SIG-M5 (cell line): ENCODE data around the gene SCRT2.
"Not testable (repeated sequence)": the region's sequence is repeated elsewhere in the genome, so short reads cannot be mapped to it uniquely, and the experiment has no call there.

ENCODE experiments used
- DNase-seq: peaks from one replicate; lab custom pipeline; 2025; lab: John Stamatoyannopoulos, UW

The SCRT2 gene

DNA sequence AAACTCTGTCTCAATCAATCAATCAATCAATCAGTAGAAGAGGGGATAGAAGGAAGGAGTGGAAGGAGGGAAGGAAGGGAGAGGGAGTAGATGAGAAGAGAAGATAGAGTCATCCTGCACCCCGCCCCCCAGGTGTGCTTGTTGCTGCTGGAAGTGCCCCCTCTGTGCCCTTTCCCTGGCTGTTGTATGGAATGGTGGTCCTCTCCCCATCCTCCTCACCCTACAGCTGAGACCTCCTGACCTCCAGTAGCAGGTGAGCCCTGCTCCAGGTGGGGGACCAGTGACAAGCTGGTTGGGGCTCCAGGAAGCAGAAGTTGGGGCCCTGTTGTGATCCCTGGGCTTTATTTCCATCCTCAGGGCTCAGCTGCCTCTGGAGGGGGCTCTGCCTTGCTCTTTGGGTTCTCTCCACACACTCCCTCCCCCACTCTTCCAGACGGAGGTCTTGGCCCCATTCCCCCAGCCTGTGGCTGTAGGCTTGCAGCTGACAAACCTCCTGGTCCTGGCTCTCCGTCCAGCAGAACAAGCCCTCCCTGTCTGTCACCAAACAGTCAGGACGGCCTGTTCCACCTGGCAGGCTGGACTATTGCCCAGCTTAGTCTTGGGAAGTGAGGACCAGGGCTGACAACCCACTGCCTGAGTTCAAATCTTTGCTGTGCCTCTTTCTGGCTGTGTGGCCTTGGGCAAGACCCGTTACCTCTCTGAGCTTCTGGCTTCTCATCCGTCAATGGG is 26.0 kb upstream of the SCRT2 start:
- DNase-seq = no peak

DNA sequence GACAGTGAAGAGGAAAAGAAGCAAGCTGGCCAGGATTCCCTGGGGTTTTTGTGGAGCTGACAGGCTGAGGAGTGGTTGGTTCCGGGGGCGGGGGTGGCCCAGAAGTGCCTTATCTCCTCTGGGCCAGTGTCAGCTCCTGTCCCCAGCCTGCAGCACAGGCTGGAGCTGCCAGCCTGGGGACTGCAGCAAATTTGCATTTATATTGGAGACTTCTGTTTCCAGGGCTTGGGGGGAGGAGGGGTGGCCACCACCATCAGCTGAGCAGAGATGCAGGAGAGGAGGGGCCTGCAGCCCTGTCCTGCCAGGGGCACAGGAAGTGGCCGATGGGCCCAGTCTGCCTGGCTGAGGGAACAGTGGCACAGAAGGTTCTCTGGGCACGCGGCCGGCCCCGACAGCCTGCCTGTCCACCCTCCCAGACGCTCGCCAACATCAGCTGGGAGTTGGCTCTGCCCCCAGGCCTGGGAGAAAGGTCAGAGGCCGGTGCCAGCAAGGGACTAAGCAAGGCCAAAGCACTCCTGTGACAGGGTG is 24.3 kb upstream of the SCRT2 start:
- DNase-seq = no peak

GRCh38 chr20:699342-699741 is 23.7 kb upstream of the SCRT2 start:
- DNase-seq = no peak

GRCh38 chr20:698276-698675 is 22.7 kb upstream of the SCRT2 start:
- no peak for DNase-seq

DNA sequence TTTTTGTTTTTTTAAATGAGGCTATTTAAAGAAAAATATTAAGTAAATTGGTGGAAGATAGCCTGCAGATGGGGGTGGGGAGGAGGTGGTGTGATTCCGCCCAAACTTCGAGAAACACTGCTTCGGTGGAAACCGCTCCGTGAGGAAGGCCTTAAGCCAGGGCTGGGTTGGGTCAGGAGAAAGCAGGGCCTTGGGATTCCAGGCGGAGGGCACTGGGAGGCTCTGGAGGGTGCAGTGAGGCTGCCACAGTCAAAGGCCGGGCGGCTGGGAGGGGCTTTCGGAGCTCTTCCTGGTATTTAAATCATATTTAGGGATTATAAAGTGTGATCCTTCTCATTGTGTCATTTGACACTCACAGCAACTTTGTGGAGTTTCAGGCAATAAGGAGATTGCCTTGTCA is 22.2 kb upstream of the SCRT2 start:
- no peak for DNase-seq

DNA sequence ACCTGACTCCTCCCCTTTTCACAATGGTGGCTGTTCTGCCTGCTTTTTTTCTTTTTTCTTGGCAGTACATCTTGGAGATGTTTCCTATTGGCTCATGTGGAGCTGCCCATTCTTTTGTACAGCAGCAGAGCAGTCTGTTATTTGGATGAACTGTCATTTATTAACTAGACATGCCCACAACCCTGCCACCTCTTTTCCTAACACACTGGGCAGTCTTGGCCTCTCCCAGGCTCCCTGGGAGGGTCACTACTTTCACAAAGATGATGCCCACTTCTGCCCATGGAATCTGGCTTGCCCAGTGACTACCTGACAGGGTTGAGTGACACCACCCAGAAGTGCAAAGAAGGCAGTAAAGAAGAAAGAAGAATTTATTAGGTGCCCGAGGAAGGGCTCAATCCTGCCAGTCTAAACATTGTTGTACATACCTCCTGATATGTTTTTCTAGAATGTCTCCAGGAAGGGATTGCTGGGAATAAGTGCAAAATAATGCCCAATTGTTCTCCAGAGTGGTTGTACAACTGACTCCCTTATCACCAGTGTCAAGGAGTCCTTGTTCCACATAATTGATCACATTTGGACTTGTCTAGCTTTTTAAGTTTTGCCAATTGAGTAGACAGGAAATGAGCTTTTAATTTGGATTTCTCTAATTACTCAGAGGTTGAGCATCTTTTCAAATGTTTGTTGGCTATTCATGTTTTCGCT is 19.7 kb upstream of the SCRT2 start:
- DNase-seq = no peak

DNA sequence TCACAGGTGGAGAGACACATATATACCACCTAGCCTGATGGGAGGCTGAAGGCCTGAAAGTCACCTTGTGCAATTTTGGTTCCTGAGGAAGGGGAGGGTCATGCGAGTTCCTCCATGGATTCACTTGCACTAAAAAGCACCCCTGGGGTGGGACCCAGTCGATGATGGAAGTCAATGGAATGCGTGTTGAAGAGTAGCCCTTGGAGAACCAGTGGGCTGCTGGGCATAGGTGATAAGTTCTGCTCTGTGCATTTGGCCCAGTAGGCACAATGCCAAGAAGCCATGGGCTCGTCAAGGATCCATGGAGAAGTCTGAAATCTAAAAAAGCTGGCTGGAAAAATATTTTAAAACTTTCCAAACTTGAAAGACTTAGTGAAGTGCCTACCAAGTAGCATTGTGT is 18.9 kb upstream of the SCRT2 start:
- DNase-seq = no peak

DNA sequence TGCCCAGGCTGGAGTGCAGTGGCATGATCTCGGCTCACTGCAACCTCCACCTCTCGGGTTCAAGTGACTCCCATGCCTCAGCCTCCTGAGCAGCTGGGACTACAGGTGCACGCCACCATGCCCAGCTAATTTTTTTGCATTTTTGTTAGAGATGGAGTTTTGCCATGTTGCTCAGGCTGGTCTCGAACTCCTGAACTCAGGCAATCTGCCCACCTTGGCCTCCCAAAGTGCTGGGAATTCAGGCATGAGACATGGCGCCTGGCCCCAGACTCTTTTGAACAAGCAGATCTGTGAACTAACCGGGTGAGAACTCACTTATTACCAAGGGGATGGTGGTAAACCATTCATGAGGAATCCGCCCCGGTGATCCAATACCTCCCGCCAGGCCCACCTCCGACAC is 18.2 kb upstream of the SCRT2 start:
- not testable (repeated sequence) for DNase-seq

- no peak for DNase-seq
These were observed 16.4 kb upstream of the SCRT2 start for GRCh38 chr20:692044-692443.

- no peak for DNase-seq
These were observed 14.3 kb upstream of the SCRT2 start for GRCh38 chr20:689947-690346.

GRCh38 chr20:689348-689747 is 13.7 kb upstream of the SCRT2 start:
- DNase-seq = no peak

DNA sequence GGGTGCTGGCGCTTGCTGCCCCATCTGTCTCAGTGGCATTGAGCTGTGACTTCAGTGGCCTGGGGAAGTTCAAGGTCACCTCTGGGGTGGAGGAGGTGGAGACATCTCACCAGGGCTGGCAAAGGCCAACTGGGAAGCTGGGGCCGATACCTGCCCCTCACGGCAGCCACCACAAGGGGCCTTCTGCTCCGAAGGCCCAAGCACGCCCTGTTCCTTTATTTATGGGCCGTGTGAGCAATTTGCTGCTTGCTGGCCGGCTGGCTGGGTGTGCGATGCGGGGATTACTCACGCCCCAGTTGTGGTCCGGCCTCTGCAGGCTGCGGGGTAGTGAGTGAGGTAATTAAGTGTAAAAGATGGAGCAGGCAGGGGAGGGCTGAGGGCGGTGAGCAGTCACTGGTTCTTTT is 13.2 kb upstream of the SCRT2 start:
- DNase-seq = no peak

- DNase-seq = no peak
These were observed 12.0 kb upstream of the SCRT2 start for GRCh38 chr20:687468-688203.

GRCh38 chr20:684676-685319 is 9.2 kb upstream of the SCRT2 start:
- no peak for DNase-seq

DNA sequence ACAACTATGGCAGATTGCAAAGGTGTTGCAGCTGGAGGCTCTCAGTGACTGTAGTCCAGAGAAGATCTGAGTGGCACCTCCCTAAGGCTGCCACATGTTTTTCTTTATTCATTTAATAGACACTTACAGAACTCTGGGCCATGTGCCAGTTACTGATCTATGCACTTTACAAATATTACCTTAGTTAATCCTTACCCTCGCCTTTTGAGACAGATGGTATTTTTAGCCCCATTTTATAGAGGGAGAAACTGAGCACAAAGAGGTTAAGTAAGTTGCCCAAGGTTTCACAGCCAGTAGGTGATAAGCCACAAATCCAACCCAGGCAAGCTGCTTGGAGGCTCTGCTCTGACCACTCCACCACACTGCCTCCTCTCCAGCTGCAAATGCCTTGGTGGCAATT is 6.5 kb upstream of the SCRT2 start:
- no peak for DNase-seq

DNA sequence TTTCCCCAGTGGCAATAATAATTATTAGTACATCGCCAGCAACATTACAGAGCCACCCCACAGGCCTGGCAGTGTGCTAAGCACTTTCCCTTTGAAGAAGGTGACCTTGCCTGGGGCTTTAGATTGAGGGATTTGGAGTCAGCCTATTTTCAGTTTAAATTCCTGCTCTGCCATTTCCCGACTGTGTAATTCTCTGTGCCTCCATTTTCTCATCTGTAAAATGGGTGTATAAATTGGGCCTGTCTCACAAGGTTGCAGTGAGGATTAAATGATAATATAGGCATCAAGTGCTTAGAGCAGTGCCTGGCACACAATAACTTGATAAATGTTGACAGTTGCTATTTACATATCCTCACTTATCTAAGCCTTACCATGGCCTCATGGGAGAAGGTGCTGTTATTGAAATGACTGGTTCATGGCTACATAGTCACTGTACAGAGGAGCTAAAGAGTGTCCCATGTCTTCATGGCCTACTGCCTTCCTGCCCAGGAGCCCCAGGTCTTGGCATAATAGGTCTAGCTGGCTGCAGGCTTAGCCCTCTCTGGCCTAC is 5.1 kb upstream of the SCRT2 start:
- no peak for DNase-seq

- DNase-seq = no peak
These were observed 2.4 kb upstream of the SCRT2 start for GRCh38 chr20:677957-678356.

DNA sequence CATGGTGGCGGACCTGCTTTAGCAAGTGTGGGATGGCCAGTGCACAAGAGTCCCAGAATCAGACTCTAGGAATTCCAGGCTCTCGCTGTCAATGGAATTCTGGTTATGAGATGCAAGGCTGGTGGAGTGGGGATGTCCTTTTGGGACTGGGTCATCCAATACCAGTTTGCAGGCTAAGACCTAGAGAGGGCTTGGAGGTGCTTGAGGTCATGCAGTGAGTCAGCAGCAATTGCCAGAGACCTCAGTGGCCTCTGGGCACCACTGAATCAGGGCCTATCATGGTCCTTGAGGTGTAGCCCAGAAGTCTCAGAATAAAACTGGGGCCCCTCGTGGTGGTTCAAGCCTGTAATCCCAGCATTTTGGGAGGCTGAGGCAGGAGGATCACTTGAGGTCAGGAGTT is 1.4 kb upstream of the SCRT2 start:
- no peak for DNase-seq

- no peak for DNase-seq
These were observed 824 bp upstream of the SCRT2 start for GRCh38 chr20:676315-676937.

DNA sequence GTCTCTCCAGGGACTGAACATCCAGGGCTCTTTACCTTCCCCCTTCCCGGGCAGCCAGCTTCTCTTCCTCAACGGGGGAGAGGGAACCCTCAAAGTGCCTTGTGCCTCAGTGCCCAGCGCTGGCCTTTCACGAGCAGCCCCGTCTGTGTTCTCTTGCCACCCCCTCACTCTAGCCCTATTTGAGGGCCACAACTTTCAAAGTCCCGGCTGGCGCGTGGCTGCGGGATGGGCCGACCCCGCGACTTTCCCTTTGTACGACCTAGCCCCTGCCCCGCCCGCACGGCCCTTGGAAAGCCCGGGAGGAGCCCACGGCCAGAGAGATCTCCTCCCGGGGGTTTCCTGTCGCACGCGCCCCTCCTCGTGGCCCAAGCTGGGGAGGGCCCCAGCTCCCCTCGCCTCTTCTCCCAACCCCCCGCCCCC is 559 bp downstream of the SCRT2 start:
- DNase-seq = no peak

DNA sequence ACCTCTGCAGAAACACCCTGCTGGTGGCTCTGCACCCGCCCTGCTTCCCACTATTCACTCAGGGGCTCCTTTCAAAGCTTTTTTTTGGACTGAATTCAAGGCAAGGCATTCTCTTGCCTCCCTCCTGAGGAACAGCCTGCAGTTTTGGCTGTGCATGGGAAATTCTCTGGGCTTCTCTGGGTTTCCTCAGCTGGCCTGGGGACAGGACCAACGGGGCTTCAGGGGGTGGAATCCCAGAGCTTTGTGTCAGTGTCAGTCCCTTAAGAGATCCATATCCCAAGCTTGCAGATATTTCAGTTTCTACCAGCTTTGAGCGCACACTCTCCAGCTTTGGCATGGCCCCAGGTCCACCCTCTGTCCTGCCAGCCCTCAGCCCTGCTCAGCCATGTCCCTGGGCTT is 2.0 kb downstream of the SCRT2 start:
- no peak for DNase-seq
